ENCODE data around the gene PLA1A. TPM values are rescaled to one million over a fixed set of nuclear protein-coding genes. Genes with fewer than 3 reads are reported as not detected.
"Not testable (repeated sequence)": the region's sequence is repeated elsewhere in the genome, so short reads cannot be mapped to it uniquely, and the experiment has no call there.

The PLA1A gene
- total RNA-seq, 1 experiment from 2014 or later, result not detected

GRCh38 chr3:119662604-119663373, 65.1 kb downstream of the PLA1A start:
- no peak for DNase-seq (ENCODE audit: low spot score)

GRCh38 chr3:119663885-119664284, 66.2 kb downstream of the PLA1A start:
- no peak for DNase-seq (ENCODE audit: low spot score)

- no peak for DNase-seq (ENCODE audit: low spot score)
These were observed 66.7 kb downstream of the PLA1A start for GRCh38 chr3:119664370-119664769.

- no peak for DNase-seq (ENCODE audit: low spot score)
These were observed 67.2 kb downstream of the PLA1A start for GRCh38 chr3:119664850-119665379.

GRCh38 chr3:119665954-119666559, 68.4 kb downstream of the PLA1A start:
- no peak for DNase-seq (ENCODE audit: low spot score)

- DNase-seq (ENCODE audit: low spot score), result no peak
These were observed 72.4 kb downstream of the PLA1A start for GRCh38 chr3:119669906-119670570.

- DNase-seq (ENCODE audit: low spot score), result no peak
These were observed 75.1 kb downstream of the PLA1A start for GRCh38 chr3:119672776-119673175.

GRCh38 chr3:119673875-119674274, 76.2 kb downstream of the PLA1A start:
- no peak for DNase-seq (ENCODE audit: low spot score)

- DNase-seq (ENCODE audit: low spot score), result no peak
These were observed 77.6 kb downstream of the PLA1A start for GRCh38 chr3:119675188-119675874.

GRCh38 chr3:119676020-119676419, 78.3 kb downstream of the PLA1A start:
- no peak for DNase-seq (ENCODE audit: low spot score)

GRCh38 chr3:119676771-119677640, 79.3 kb downstream of the PLA1A start, which contains the start of gene COX17:
TSS of gene COX17 (minus strand) at chr3:119677406. CDS start at chr3:119677310, 96 bp downstream.
- peak; percentile 99 for DNase-seq (ENCODE audit: low spot score)

GRCh38 chr3:119677641-119677934, 79.9 kb downstream of the PLA1A start:
- DNase-seq (ENCODE audit: low spot score), result no peak

- DNase-seq (ENCODE audit: low spot score), result not testable (repeated sequence)
These were observed 80.5 kb downstream of the PLA1A start for GRCh38 chr3:119678209-119678608.

Other genes starting within 250 kb of the PLA1A start
- 30.2 and 45.0 TPM in 2 replicates for gene TMEM39A, start 134.3 kb upstream of the PLA1A start, total RNA-seq (2014; rRNA removed; shearing (Covaris generic))
- 8.1 and 8.6 TPM in 2 replicates for gene POGLUT1, start 128.9 kb upstream of the PLA1A start, total RNA-seq (2014; rRNA removed; shearing (Covaris generic))
- gene TIMMDC1, start 99.3 kb upstream of the PLA1A start, total RNA-seq (2014; rRNA removed; shearing (Covaris generic)), result 61.0 and 67.0 TPM in 2 replicates
- not detected in 2 replicates for gene CD80, start 38.3 kb upstream of the PLA1A start, total RNA-seq (2014; rRNA removed; shearing (Covaris generic))
- 0.65 and 1.0 TPM in 2 replicates for gene ADPRH, start 18.4 kb upstream of the PLA1A start, total RNA-seq (2014; rRNA removed; shearing (Covaris generic))
- 0.16 and 0.71 TPM in 2 replicates for gene POPDC2, start 62.7 kb downstream of the PLA1A start, total RNA-seq (2014; rRNA removed; shearing (Covaris generic))
- gene COX17, start 79.5 kb downstream of the PLA1A start, total RNA-seq (2014; rRNA removed; shearing (Covaris generic)), result 107 and 118 TPM in 2 replicates
- gene CFAP91, start 105.1 kb downstream of the PLA1A start, total RNA-seq (2014; rRNA removed; shearing (Covaris generic)), result not detected in 2 replicates
- gene NR1I2, start 184.2 kb downstream of the PLA1A start, total RNA-seq (2014; rRNA removed; shearing (Covaris generic)), result 0.08 TPM in 1 of 2 replicates, not detected in the other